NB4 (cell line): ENCODE results near the gene AKR1B1.

ENCODE experiments used
- MYC ChIP-seq: IDR thresholded peaks from 2 replicates; pipeline ENCODE4 v1.6.1; 2011; ENCODE audit warnings: low read depth, low read length
- POLR2A ChIP-seq: IDR thresholded peaks from 2 replicates; pipeline ENCODE4 v1.6.1; 2011; ENCODE audit warnings: mild to moderate bottlenecking; ENCODE audit not compliant: insufficient read length; ENCODE audit errors: extremely low read depth
- TF ChIP-seq, protein P1 (sequence below): IDR thresholded peaks from one replicate; pipeline ENCODE4 v1.5.1; 2012; ENCODE audit warnings: low read depth, low read length
- TF ChIP-seq, protein P2 (sequence below): IDR thresholded peaks from 2 replicates; pipeline ENCODE4 v1.6.1; 2011; ENCODE audit warnings: low read depth, low read length

DNA sequence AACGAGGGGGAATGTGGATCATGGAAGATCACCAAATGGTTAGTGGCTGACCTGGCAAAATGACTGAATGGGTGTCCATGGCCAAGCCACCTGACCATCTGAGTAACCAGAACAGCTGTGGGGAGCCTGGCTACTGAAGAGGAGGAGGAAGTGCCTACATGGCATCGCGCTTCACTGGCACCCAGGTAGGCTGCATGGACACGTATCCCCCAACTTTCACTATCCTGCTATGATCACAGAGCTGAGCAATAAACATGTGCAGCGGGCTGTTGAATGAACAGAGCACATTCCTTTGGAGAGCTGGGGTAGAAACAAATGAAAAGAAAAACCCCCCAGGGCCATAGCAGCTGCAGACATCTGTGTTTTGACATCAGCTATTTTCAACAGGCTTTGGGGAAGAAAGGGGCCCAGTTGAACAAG lies 6.5 kb downstream of the AKR1B1 start:
- TF ChIP-seq, protein P1, sequence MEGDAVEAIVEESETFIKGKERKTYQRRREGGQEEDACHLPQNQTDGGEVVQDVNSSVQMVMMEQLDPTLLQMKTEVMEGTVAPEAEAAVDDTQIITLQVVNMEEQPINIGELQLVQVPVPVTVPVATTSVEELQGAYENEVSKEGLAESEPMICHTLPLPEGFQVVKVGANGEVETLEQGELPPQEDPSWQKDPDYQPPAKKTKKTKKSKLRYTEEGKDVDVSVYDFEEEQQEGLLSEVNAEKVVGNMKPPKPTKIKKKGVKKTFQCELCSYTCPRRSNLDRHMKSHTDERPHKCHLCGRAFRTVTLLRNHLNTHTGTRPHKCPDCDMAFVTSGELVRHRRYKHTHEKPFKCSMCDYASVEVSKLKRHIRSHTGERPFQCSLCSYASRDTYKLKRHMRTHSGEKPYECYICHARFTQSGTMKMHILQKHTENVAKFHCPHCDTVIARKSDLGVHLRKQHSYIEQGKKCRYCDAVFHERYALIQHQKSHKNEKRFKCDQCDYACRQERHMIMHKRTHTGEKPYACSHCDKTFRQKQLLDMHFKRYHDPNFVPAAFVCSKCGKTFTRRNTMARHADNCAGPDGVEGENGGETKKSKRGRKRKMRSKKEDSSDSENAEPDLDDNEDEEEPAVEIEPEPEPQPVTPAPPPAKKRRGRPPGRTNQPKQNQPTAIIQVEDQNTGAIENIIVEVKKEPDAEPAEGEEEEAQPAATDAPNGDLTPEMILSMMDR: no peak
- TF ChIP-seq POLR2A (no peak), MYC (no peak)
- TF ChIP-seq, protein P2, sequence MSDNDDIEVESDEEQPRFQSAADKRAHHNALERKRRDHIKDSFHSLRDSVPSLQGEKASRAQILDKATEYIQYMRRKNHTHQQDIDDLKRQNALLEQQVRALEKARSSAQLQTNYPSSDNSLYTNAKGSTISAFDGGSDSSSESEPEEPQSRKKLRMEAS: no peak
